ENCODE measurements around the gene MERTK. TPM values are rescaled to one million over a fixed set of nuclear protein-coding genes. Genes with fewer than 3 reads are reported as not detected.

MERTK gene
- total and polyA plus RNA-seq, 12 donors = 23.3 to 152 (median 75.3) TPM

- DNase-seq = no peak
- no peak for TF ChIP-seq POLR2A (IDR thresholded peaks at IDR 0.05)
- TF ChIP-seq CTCF (IDR thresholded peaks at IDR 0.05) = no peak
- Histone ChIP-seq H3K4me3 (no peak overlapping the region), H3K4me1 (replicated peaks in 1 of 2) (peaks cover 18 to 30% of the 10 kb centered on the region in 2 donors), H3K9me3 (replicated peaks in 1 of 3) (no peaks in the 10 kb centered on the region), H3K27ac (no peak overlapping the region), H3K36me3 (replicated peaks in 1 of 2) (no peaks in the 10 kb centered on the region), H3K27me3 (no peaks in the 10 kb centered on the region)
- intact Hi-C loops (cut with DNase I) = loop anchor here (5.0 kb wide), 1 partner anchor 148 kb away; the partner anchor contains the start of gene MERTK (in 2 of the 2)
These were observed 147.1 kb downstream of the MERTK start for GRCh38 chr2:112045446-112046014.

DNA sequence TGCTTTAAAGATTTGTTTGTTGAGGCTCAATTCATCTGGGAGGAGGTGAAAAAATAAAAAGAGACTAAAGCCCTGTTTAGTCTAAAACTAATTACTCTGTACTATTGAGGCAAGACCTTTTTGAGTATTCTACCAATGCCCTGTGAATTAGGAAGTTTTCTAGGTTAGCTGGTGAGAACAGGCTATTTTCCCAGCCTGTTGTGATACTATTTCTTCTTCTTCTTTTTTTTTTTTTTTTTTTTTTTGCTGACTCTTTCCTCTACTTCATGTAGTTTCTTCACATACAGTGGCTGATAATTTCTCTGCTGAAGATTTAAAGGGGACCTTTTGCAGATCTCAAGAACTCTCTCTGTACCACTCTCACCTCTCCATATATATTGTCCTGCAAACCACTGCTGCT, 147.8 kb downstream of the MERTK start:
- TF ChIP-seq POLR2A (IDR thresholded peaks at IDR 0.05) (no peak), CTCF (IDR thresholded peaks at IDR 0.05) (no peak)
- Histone ChIP-seq H3K36me3 (replicated peaks in 1 of 2) (no peaks in the 10 kb centered on the region), H3K27me3 (no peaks in the 10 kb centered on the region), H3K9me3 (replicated peaks in 1 of 3) (no peaks in the 10 kb centered on the region), H3K4me1 (replicated peaks in 1 of 2) (peaks cover 18 to 28% of the 10 kb centered on the region in 2 donors), H3K4me3 (no peak overlapping the region), H3K27ac (no peak overlapping the region)
- intact Hi-C loops (cut with DNase I) = loop anchor here (5.0 kb wide), 1 partner anchor 149 kb away; the partner anchor contains the start of gene MERTK (in 2 of the 2)
- DNase-seq = no peak

- peaks cover 17 to 18% of the 10 kb centered on the region in 2 donors for H3K4me1 ChIP-seq (replicated peaks in 1 of 2)
- peak overlapping the region in 3 of 5 donors; percentile 12 to 51 (median 15) for H3K27ac ChIP-seq
- intact Hi-C loops (cut with DNase I) = loop anchor here (5.0 kb wide), 1 partner anchor 150 kb away; the partner anchor contains the start of gene MERTK (in 2 of the 2)
- TF ChIP-seq CTCF (IDR thresholded peaks at IDR 0.05) = no peak
- no peak for TF ChIP-seq POLR2A (IDR thresholded peaks at IDR 0.05)
- WGBS, 4 donors = 76 to 82% (median 79%) methylated on average over 7 of the region's 7 CpGs
- H3K4me3 ChIP-seq = no peak overlapping the region
- no peaks in the 10 kb centered on the region for H3K9me3 ChIP-seq (replicated peaks in 1 of 3)
- no peaks in the 10 kb centered on the region for H3K27me3 ChIP-seq
- H3K36me3 ChIP-seq (replicated peaks in 1 of 2) = no peaks in the 10 kb centered on the region
- DNase-seq = peak in 2 of 7 donors; percentile 42 to 59
These were observed 149.3 kb downstream of the MERTK start for GRCh38 chr2:112047537-112048235.

DNA sequence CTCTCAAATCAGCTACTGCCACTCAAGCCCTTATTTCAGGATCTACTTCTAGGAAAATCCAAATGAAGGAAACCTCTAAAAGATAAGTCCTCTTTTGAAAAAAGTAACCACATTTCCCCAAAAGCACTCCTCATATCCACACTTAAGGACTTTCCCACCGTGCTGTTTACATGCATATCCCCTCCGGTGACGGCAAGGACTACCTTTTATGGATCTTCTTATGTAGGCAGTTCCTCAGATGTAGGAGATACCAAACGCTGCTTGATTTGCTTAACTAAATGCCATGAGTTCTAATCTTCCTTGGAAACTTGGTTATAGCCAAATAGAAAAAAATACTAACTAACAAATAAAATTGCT, 149.8 kb downstream of the MERTK start:
- intact Hi-C loops (cut with DNase I) = loop anchor here (5.0 kb wide), 1 partner anchor 151 kb away; the partner anchor contains the start of gene MERTK (in 2 of the 2)
- peaks cover 18 to 19% of the 10 kb centered on the region in 2 donors for H3K4me1 ChIP-seq (replicated peaks in 1 of 2)
- H3K27me3 ChIP-seq = no peaks in the 10 kb centered on the region
- TF ChIP-seq CTCF (IDR thresholded peaks at IDR 0.05) = no peak
- TF ChIP-seq POLR2A (IDR thresholded peaks at IDR 0.05) = no peak
- DNase-seq = no peak
- peak overlapping the region in 3 of 5 donors; percentile 12 to 51 (median 15) for H3K27ac ChIP-seq
- no peaks in the 10 kb centered on the region for H3K36me3 ChIP-seq (replicated peaks in 1 of 2)
- WGBS, 4 donors = 50 to 66% (median 62%) methylated on average over 4 of the region's 4 CpGs
- no peaks in the 10 kb centered on the region for H3K9me3 ChIP-seq (replicated peaks in 1 of 3)
- no peak overlapping the region for H3K4me3 ChIP-seq
